ENCODE measurements around the gene TSSC4.
A peak's percentile ranks its signal among the peaks of the same experiment; 100 is the strongest.

Gene TSSC4

DNA sequence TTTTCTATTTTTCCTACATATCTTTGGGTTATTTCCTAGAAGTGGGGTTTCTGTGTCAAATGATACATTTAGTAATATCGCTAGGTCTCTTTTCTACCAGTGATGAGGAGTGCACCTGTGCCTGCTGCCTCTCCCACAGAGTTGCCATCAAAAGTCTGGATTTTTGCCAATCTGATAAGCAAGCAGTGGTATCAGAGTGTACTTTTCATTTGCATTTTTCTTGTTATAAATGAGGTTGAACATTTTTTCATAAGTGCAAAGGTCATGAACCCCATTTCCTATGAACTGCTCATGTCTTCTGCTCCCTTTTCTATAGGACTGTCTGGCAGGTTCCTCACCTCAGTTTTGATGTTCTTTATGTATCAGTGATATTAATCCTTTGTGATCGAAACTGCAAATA lies 42.0 kb downstream of the TSSC4 start:
- no peak overlapping the region for H3K27ac ChIP-seq
- no peak for DNase-seq
- peaks cover 88% of the 10 kb centered on the region for H3K27me3 ChIP-seq (ENCODE audit: insufficient read depth, low read depth, severe bottlenecking)
- H3K36me3 ChIP-seq: no peaks in the 10 kb centered on the region
- H3K4me3 ChIP-seq (ENCODE audit: low read depth, low read length): no peak overlapping the region
- TF ChIP-seq, protein P1, sequence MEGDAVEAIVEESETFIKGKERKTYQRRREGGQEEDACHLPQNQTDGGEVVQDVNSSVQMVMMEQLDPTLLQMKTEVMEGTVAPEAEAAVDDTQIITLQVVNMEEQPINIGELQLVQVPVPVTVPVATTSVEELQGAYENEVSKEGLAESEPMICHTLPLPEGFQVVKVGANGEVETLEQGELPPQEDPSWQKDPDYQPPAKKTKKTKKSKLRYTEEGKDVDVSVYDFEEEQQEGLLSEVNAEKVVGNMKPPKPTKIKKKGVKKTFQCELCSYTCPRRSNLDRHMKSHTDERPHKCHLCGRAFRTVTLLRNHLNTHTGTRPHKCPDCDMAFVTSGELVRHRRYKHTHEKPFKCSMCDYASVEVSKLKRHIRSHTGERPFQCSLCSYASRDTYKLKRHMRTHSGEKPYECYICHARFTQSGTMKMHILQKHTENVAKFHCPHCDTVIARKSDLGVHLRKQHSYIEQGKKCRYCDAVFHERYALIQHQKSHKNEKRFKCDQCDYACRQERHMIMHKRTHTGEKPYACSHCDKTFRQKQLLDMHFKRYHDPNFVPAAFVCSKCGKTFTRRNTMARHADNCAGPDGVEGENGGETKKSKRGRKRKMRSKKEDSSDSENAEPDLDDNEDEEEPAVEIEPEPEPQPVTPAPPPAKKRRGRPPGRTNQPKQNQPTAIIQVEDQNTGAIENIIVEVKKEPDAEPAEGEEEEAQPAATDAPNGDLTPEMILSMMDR (IDR thresholded peaks at IDR 0.05; ENCODE audit: low read depth, low read length): no peak
- peaks cover 8% of the 10 kb centered on the region for H3K9me3 ChIP-seq (ENCODE audit: severe bottlenecking)

- Histone ChIP-seq H3K27ac (no peak overlapping the region), H3K27me3 (ENCODE audit: insufficient read depth, low read depth, severe bottlenecking) (peaks cover 88% of the 10 kb centered on the region), H3K9me3 (ENCODE audit: severe bottlenecking) (peaks cover 8% of the 10 kb centered on the region), H3K36me3 (no peaks in the 10 kb centered on the region), H3K4me3 (ENCODE audit: low read depth, low read length) (no peak overlapping the region)
- DNase-seq: no peak
- TF ChIP-seq, protein P1 (IDR thresholded peaks at IDR 0.05; ENCODE audit: low read depth, low read length): no peak
Measured at GRCh38 chr11:2443406-2443805, 42.9 kb downstream of the TSSC4 start.

DNA sequence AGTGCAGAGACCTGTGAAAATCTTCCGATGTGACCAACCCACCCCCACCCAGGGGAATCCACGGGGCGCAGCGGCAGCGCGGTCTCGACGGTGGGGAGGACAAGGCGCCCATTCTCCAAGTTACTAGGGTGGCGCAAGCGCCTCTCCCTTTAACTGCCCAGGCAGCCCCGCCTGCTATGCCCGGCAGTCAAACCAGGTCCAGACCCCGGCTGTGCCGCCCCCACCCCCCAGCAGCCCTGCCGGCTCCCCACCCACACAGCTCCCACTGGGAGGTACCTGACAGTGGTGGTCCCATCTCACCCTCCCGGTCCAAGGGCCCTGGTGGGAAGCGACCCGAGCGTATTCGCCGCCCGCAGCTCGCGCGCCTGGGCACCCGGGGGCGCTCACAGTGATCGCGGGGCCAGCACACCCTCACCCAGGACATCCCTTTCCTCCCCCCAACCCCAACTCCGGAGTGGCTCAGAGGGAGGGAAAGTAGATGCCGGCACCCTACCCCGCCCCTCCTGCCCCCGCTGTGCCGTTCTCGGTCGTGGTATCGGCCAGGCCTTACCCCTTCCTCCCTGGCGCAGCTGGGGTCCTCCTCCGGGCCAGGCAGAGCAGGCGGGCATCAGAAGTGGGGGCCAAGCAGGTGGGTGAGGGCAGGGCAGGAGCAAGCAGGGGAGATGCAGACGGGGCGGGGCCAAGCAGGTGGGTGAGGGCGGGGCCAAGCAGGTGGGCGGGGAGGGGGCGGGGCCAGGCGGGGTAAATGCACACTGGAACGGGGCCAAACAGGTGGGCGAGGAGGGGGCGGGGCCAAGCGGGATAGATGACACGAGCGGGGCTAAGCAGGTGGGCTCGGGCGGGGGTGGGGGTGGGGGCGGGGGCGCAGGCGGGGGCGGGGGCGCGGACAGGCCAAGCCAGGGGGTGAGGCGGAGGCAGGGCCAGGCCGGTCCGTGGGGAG lies 43.6 kb downstream of the TSSC4 start, which contains the start of gene TRPM5:
TRPM5 (minus strand) TSS at position 634 of the 940 bp plus-strand sequence. CDS start 21,478 bp downstream, outside the sequence.
- DNase-seq: peak; percentile 51

DNA sequence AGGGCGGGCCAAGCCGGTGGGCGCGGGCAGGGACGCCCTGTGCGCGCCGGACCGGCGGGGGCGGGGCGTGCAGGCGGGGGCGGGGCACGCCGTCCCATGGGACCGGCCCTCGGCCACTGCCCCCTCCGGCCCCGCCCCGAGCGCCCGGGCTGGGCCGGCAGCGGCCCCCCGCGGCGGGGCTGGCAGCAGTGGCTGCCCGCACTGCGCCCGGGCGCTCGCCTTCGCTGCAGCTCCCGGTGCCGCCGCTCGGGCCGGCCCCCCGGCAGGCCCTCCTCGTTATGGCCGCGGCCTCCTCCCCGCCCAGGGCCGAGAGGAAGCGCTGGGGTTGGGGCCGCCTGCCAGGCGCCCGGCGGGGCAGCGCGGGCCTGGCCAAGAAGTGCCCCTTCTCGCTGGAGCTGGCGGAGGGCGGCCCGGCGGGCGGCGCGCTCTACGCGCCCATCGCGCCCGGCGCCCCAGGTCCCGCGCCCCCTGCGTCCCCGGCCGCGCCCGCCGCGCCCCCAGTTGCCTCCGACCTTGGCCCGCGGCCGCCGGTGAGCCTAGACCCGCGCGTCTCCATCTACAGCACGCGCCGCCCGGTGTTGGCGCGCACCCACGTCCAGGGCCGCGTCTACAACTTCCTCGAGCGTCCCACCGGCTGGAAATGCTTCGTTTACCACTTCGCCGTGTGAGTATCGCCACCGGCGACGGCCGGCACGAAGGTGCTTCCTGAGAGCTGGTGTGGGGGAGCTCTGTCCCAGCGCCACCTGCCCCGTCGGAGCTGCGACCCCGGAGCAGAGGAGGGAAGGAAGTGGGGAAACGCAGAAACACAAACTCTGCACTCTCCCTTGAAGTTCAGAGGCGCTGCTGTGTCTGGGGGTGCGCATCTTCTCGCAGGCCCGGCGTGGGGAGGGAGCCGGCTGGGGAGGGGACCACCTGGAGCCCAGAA lies 44.5 kb downstream of the TSSC4 start, which contains the start of gene KCNQ1:
KCNQ1 (plus strand) TSS at position 188 of the 925 bp plus-strand sequence; CDS start at position 279, 91 bp downstream.
- DNase-seq: peak; percentile 53
- no peak within 1 kb of the TSS for H3K27ac ChIP-seq
- H3K9me3 ChIP-seq (ENCODE audit: severe bottlenecking): peaks cover 4% of the 10 kb centered on the region
- TF ChIP-seq, protein P1 (IDR thresholded peaks at IDR 0.05; ENCODE audit: low read depth, low read length): no peak
- H3K4me3 ChIP-seq (ENCODE audit: low read depth, low read length): peak within 1 kb of the TSS; percentile 26
- H3K36me3 ChIP-seq: no peaks in the 10 kb centered on the region
- peaks cover 86% of the 10 kb centered on the region for H3K27me3 ChIP-seq (ENCODE audit: insufficient read depth, low read depth, severe bottlenecking)

More for the DNA sequence above, 43.6 kb downstream of the TSSC4 start, which contains the start of gene TRPM5:
- H3K27ac ChIP-seq: no peak within 1 kb of the TSS
- peaks cover 88% of the 10 kb centered on the region for H3K27me3 ChIP-seq (ENCODE audit: insufficient read depth, low read depth, severe bottlenecking)
- peaks cover 8% of the 10 kb centered on the region for H3K9me3 ChIP-seq (ENCODE audit: severe bottlenecking)
- TF ChIP-seq, protein P1 (IDR thresholded peaks at IDR 0.05; ENCODE audit: low read depth, low read length): no peak
- no peaks in the 10 kb centered on the region for H3K36me3 ChIP-seq
- peak within 1 kb of the TSS; percentile 26 for H3K4me3 ChIP-seq (ENCODE audit: low read depth, low read length)

DNA sequence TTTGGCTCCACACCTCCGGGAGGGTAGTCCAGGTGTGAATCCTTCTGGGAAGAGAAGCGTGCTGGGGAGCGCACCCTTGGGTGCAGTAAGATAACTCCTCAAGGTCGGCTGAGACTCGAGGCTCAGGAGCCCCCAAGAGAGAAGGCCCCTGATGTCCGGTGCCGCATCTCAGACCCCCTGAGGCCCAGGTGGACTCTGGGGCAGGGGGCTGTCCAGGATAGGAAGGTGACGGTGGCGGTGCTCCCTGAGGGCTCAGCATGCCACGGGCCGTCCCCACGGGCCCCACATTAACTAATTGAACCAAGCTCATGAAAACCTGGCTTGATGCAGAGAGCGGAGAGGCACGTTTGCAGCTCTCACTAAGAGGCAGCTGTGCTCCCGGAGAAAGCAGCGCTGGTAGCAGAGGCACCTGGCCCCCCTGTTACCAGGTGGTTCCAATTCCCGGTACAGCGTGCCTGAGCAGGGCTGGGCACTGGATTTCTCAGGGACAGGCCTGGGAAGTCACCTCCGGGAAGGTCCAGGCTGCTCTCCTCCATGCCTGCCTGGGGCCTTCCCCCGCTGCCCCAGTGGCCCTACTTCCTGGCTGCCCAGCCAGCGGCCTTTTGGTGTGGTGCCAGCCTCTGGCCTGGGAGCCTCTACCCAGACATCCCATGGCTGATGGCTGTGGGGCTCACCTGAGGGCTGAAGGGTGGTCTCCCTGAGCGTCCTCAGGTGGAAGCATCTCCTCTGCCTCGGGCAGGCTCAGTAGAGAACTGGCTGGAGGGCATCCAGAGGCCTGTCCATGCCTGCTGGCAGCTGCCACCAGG lies 45.4 kb downstream of the TSSC4 start:
- TF ChIP-seq, protein P1 (IDR thresholded peaks at IDR 0.05; ENCODE audit: low read depth, low read length): no peak
- no peak overlapping the region for H3K27ac ChIP-seq
- H3K9me3 ChIP-seq (ENCODE audit: severe bottlenecking): peaks cover 4% of the 10 kb centered on the region
- peak overlapping the region; percentile 26; the same call in 1 of the 2 replicates for H3K4me3 ChIP-seq (ENCODE audit: low read depth, low read length)
- H3K27me3 ChIP-seq (ENCODE audit: insufficient read depth, low read depth, severe bottlenecking): peaks cover 89% of the 10 kb centered on the region
- no peak for DNase-seq
- H3K36me3 ChIP-seq: no peaks in the 10 kb centered on the region

All from WERI-Rb-1 (cell line).